ENCODE measurements around the gene GRIK3.

DNA sequence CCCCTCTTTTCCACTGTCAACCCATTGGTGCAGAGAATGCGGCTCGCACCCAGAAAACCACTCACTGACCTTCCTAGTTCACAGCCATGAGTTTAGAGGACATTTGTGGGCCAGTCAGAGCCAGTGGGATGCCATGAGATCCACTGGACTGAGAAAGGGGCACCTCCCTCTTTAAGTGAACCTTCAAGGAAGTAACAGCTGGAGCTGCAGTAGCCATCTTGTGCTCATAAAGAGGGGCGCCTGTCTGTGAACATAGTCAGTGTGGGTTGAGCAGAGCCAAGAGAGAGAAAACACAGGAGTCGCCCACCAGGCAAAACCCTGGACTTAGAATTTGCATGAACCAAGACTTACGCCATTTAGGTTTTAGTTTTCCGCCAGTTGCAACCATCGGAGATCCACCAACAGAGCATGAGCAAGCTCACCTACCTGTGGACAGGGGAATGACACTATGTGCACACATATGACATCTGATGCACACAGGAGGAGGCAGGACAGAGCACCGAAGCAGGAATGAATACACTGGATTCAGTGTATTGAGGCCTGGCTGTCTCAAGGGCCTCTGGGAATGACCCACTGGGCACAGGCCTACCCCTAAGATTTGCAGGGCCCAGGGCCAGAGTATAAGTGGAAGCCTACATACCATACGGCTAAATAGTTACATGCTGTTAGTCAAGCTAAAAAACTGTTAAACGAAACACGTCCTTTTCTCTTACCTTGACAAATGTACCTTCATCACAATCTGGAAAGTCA, 151.6 kb downstream of the GRIK3 start:
- TF ChIP-seq, protein P1, sequence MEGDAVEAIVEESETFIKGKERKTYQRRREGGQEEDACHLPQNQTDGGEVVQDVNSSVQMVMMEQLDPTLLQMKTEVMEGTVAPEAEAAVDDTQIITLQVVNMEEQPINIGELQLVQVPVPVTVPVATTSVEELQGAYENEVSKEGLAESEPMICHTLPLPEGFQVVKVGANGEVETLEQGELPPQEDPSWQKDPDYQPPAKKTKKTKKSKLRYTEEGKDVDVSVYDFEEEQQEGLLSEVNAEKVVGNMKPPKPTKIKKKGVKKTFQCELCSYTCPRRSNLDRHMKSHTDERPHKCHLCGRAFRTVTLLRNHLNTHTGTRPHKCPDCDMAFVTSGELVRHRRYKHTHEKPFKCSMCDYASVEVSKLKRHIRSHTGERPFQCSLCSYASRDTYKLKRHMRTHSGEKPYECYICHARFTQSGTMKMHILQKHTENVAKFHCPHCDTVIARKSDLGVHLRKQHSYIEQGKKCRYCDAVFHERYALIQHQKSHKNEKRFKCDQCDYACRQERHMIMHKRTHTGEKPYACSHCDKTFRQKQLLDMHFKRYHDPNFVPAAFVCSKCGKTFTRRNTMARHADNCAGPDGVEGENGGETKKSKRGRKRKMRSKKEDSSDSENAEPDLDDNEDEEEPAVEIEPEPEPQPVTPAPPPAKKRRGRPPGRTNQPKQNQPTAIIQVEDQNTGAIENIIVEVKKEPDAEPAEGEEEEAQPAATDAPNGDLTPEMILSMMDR (IDR thresholded peaks at IDR 0.05; ENCODE audit: low read depth, low read length, missing input control): no peak
- TF ChIP-seq, protein P2, sequence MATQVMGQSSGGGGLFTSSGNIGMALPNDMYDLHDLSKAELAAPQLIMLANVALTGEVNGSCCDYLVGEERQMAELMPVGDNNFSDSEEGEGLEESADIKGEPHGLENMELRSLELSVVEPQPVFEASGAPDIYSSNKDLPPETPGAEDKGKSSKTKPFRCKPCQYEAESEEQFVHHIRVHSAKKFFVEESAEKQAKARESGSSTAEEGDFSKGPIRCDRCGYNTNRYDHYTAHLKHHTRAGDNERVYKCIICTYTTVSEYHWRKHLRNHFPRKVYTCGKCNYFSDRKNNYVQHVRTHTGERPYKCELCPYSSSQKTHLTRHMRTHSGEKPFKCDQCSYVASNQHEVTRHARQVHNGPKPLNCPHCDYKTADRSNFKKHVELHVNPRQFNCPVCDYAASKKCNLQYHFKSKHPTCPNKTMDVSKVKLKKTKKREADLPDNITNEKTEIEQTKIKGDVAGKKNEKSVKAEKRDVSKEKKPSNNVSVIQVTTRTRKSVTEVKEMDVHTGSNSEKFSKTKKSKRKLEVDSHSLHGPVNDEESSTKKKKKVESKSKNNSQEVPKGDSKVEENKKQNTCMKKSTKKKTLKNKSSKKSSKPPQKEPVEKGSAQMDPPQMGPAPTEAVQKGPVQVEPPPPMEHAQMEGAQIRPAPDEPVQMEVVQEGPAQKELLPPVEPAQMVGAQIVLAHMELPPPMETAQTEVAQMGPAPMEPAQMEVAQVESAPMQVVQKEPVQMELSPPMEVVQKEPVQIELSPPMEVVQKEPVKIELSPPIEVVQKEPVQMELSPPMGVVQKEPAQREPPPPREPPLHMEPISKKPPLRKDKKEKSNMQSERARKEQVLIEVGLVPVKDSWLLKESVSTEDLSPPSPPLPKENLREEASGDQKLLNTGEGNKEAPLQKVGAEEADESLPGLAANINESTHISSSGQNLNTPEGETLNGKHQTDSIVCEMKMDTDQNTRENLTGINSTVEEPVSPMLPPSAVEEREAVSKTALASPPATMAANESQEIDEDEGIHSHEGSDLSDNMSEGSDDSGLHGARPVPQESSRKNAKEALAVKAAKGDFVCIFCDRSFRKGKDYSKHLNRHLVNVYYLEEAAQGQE (IDR thresholded peaks at IDR 0.05): no peak
- TF ChIP-seq EGR1 (IDR thresholded peaks at IDR 0.05; ENCODE audit: low read depth in 2 of 2) (no peak), HNF4A (conservative IDR thresholded peaks at IDR 0.05) (no peak), YY1 (IDR thresholded peaks at IDR 0.05) (no peak), TAF1 (conservative IDR thresholded peaks at IDR 0.05) (no peak)
- TF ChIP-seq, protein P3, sequence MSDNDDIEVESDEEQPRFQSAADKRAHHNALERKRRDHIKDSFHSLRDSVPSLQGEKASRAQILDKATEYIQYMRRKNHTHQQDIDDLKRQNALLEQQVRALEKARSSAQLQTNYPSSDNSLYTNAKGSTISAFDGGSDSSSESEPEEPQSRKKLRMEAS (IDR thresholded peaks at IDR 0.05): no peak

Measured in liver (tissue), 3 donors.